NCI-H1092 (cell line): ENCODE data around the gene NPIPB4.
"Not testable (repeated sequence)": the region's sequence is repeated elsewhere in the genome, so short reads cannot be mapped to it uniquely, and the experiment has no call there.

ENCODE experiments used
- DNase-seq: peaks from one replicate; lab custom pipeline; 2025; lab: John Stamatoyannopoulos, UW

NPIPB4 gene

GRCh38 chr16:21857656-21858055 is at the start of gene NPIPB4:
TSS of gene NPIPB4 (minus strand) at chr16:21857756. CDS start at chr16:21857378, 378 bp downstream.
- DNase-seq: not testable (repeated sequence)

DNA sequence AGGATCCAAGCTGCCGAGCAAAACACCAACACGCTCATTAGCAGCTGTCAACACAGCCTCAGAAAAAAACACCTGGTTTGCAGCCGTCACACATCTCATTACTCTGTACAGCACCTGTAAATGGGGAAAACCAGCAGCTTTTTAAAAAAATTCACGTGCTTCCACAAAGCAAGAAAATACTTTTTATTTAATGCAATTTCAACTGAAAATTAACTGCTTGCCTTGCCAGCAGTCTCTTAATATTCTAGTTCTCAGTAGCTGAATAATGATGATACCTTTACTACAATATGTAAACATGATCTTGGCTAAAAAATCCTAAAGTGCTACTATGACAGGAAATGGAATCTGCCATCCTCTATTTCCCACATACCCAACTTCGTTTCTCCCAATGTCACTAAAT is 41.4 kb upstream of the NPIPB4 start:
- DNase-seq: not testable (repeated sequence)

DNA sequence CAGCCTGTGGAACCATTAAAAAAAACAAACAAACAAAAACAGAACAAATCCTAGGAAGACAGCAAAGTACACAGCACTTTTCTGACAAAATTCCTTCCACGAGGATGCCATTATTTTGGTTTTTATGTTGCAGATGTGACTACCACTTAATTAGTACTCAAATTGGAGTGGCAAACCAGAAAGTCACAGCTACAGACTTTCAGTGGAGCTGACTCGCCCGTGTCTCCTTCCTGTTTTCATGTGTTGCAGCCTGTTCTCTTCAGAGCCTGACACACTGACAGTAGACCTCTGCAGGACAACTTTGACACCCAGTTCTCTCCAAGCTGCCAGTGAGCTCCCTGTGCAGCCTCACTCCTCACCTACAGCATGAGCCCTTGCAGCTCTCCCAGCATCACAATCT is 24.4 kb upstream of the NPIPB4 start:
- DNase-seq: not testable (repeated sequence)

DNA sequence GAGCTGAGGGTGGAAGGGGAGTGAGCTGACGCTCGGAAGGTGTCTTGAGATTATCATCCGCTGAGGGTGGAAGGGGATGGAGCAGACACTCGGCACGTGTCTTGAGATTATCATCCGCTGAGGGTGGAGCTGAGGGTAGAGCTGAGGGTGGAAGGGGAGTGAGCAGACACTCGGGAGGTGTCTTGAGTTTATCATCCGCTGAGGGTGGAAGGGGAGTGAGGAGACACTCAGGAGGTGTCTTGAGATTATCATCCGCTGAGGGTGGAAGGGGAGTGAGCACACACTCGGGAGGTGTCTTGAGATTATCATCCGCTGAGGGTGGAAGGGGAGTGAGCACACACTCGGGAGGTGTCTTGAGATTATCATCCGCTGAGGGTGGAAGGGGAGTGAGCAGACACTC is 20.4 kb downstream of the NPIPB4 start:
- DNase-seq: not testable (repeated sequence)

DNA sequence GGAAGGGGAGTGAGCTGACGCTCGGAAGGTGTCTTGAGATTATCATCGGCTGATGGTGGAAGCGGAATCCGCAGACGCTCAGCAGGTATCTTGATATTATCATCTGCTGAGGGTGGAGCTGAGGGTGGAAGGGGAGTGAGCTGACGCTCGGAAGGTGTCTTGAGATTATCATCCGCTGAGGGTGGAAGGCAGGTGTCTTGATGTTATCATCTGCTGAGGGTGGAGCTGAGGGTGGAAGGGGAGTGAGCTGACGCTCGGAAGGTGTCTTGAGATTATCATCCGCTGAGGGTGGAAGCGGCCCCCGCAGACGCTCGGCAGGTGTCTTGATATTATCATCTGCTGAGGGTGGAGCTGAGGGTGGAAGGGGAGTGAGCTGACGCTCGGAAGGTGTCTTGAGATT is 21.2 kb downstream of the NPIPB4 start:
- not testable (repeated sequence) for DNase-seq

DNA sequence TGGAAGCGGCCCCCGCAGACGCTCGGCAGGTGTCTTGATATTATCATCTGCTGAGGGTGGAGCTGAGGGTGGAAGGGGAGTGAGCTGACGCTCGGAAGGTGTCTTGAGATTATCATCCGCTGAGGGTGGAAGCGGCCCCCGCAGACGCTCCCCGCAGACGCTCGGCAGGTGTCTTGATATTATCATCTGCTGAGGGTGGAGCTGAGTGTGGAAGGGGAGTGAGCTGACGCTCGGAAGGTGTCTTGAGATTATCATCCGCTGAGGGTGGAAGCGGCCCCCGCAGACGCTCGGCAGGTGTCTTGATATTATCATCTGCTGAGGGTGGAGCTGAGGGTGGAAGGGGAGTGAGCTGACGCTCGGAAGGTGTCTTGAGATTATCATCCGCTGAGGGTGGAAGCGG is 21.8 kb downstream of the NPIPB4 start:
- not testable (repeated sequence) for DNase-seq

DNA sequence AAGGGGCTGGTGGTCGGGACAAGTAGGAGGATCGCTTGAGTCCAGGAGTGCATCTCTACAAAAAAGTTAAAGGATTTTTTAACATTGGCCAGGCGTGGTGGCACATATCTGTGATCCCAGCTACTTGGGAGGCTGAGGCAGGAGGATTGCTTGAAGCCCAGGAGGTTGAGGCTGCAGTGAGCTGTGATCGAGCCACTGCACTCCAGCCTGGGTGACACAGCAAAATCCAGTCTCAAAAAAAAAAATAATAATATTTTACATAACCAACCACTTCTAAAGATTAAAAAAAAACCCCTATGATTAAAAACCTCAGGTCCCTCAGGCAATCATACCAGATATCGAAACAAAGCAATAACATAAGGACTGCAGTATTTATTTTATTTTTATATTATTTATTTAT is 23.3 kb downstream of the NPIPB4 start:
- DNase-seq: not testable (repeated sequence)

DNA sequence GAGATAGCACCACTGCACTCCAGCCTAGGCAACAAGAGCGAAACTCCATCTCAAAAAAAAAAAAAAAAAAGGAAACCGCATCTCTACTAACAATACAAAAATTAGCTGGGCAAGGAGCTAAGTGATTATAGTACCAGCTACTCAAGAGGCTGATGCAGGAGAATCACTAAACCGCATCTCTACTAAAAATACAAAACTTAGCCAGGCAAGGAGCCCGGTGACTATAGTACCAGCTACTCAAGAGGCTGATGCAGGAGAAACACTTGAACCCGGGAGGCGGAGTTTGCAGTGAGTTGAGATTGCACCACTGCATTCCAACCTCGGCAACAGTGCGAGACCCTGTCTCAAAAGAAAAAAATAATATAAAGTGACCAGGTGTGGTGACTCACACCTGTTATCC is 27.6 kb downstream of the NPIPB4 start:
- DNase-seq: not testable (repeated sequence)

DNA sequence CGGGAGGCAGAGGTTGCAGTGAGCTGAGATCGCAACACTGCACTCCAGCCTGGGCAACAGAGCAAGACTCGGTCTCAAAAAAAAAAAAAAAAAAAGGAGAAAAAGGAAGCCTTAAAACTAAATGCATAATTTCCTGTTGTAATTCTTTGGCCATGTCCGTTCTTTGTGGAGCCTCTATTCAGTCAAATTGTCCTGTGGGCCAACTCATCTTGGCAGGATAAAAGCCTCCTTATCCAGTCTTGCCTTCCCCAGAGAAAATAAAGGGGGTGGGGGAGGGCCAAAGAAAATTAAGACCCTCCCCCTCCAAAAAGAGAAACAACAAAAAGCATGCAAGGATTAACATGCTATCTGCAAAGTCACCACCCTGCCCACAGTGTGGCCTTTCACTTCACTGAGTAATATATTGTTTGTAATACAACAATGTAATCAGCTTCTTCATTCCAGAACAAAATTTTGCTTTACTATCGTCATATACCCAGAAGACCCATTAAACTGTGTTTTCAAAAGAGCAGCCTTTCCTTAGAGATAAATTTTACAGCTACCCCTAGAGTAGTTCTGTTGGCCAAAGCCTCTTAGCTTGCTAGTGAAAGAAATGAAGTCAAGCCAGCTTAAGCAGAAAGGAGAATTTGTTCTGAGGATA is 31.4 kb downstream of the NPIPB4 start:
- DNase-seq: not testable (repeated sequence)

DNA sequence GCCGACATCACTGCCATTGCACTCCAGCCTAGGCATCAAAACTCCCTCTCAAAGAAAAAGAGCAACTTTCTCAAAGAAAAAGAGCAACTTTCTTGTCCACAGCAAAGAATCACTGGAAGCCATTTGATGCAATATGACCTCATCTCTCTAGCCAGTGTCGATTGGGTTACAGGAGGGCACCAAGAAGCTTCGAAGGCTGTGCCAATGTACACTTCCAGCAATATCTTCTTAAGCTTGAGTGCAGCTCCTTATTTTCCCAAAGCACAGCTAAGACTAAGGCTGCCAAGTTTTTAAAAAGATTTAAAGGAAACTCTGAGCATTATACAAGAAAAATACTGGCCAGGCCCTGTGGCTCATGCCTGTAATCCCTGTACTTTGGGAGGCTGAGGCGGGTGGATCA is 32.0 kb downstream of the NPIPB4 start:
- not testable (repeated sequence) for DNase-seq

DNA sequence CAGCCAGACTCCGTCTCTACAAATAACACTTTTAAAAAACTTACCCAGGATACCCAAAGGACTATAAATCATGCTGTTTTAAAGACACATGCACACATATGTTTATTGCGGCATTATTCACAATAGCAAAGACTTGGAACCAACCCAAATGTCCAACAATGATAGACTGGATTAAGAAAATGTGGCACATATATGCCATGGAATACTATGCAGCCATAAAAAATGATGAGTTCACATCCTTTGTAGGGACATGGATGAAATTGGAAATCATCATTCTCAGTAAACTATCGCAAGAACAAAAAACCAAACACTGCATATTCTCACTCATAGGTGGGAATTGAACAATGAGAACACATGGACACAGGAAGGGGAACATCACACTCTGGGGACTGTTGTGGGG is 34.3 kb downstream of the NPIPB4 start:
- DNase-seq: not testable (repeated sequence)

GRCh38 chr16:21820908-21821465 is 36.6 kb downstream of the NPIPB4 start:
- DNase-seq: not testable (repeated sequence)

- peak; percentile 63 for DNase-seq
These were observed 37.3 kb downstream of the NPIPB4 start for GRCh38 chr16:21820028-21820907.

DNA sequence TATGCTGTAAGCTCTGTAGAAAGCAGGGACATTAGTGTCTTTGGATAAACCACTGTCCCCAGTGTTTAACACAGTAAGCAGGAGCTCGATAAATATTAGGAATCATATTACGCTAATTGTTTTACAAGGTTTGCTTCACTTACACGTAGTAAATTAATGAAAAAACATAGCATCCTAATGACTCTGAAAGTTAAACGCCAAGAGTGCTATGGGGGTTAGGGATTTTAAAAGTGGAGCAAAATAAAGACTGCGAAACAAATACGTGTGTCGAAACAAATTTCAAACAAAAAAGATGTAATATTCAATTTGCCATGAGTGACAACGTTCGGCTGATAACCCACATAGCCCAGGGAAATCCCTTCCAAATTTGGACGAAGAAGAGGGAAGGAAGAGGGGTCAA is 37.9 kb downstream of the NPIPB4 start:
- DNase-seq: not testable (repeated sequence)

GRCh38 chr16:21817012-21817411 is 40.5 kb downstream of the NPIPB4 start:
- DNase-seq: not testable (repeated sequence)

DNA sequence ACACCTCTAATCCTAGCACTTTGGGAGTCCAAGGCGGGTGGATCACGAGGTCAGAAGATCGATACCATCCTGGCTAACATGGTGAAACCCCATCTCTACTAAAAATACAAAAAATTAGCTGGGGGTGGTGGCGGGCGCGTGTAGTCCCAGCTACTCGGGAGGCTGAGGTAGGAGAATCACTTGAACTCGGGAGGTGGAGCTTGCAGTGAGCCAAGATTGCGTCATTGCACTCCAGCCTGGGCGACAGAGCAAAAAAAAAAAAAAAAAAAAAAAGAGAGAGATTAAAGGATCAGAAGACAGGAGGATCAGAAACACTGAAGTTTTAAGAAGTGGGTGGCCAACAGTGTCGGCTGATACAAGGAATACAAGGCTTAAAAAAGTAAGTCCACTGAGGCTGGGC is 41.9 kb downstream of the NPIPB4 start:
- not testable (repeated sequence) for DNase-seq

DNA sequence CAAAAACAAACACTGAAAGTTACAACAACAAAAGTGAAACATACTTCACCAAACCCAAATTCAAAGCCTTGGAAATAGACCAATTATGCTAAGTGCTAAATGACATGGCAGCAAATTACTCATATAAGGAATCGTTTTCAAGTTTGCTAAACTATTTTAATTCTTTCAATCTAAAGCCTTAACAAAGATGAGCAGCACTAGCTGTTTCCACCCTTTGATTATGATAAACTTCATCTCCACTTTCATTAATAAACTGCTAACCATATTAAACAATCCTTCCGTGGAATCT is 55.2 kb downstream of the NPIPB4 start:
- not testable (repeated sequence) for DNase-seq

- DNase-seq: peak; percentile 2
These were observed 55.8 kb downstream of the NPIPB4 start for GRCh38 chr16:21801538-21802374.

- DNase-seq: not testable (repeated sequence)
These were observed 59.0 kb downstream of the NPIPB4 start for GRCh38 chr16:21798601-21799000.

DNA sequence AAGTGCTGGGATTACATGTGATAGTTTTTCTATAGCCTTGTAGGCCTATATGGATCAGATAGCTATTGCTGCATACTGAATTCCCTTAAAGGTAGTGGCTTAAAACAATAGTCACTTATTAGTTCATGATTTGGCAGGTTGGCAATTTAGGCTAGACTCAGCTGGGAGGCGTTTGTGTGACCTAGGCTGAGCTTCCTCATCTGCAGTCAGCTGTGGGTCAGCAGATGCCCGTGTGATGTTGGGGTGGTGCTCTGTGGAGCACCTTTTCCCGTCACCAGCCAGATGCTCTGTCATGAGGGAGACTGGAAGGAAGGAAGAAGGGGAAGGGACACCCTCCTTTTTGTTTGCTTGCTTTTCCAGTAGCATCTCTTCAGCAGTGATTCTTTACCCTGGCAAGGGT is 64.2 kb downstream of the NPIPB4 start:
- not testable (repeated sequence) for DNase-seq

- not testable (repeated sequence) for DNase-seq
These were observed 67.0 kb downstream of the NPIPB4 start for GRCh38 chr16:21790506-21790905.
